ENCODE measurements around the gene FGD4. TPM values are rescaled to one million over a fixed set of nuclear protein-coding genes. Genes with fewer than 3 reads are reported as not detected.

FGD4 gene
- total and polyA plus RNA-seq, 2 donors from 2014 or later, result 4.9 to 55.5 TPM

DNA sequence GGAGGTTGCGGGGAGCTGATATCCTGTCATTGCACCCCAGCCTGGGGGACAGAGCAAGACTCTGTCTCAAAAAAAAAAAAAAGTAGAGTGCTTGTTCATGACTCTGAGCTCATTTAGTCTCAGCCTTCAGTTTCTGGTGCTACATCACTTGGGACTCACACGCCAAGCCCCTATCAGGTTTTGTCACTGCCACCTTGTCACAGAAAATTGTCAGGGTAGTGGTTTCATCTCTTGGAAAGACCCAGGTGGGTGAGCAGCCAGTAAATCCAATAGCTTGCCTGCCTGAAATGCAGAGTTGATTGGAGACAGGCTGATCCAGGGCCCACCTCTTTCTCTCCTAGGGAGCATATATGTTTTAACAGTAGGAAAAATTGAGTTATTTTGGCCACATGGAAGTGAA is 113.0 kb downstream of the FGD4 start:
- H3K4me3 ChIP-seq (ENCODE audit: low read length in 3 of 3), result no peak overlapping the region
- peaks cover 0 to 8% (median 5%) of the 10 kb centered on the region in 3 donors for H3K4me1 ChIP-seq (ENCODE audit: control insufficient read depth in 2 of 3, insufficient read depth in 2 of 3, low read depth in 1 of 3, low read length in 3 of 3)
- TF ChIP-seq, protein P1, sequence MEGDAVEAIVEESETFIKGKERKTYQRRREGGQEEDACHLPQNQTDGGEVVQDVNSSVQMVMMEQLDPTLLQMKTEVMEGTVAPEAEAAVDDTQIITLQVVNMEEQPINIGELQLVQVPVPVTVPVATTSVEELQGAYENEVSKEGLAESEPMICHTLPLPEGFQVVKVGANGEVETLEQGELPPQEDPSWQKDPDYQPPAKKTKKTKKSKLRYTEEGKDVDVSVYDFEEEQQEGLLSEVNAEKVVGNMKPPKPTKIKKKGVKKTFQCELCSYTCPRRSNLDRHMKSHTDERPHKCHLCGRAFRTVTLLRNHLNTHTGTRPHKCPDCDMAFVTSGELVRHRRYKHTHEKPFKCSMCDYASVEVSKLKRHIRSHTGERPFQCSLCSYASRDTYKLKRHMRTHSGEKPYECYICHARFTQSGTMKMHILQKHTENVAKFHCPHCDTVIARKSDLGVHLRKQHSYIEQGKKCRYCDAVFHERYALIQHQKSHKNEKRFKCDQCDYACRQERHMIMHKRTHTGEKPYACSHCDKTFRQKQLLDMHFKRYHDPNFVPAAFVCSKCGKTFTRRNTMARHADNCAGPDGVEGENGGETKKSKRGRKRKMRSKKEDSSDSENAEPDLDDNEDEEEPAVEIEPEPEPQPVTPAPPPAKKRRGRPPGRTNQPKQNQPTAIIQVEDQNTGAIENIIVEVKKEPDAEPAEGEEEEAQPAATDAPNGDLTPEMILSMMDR (IDR thresholded peaks at IDR 0.05; ENCODE audit: borderline replicate concordance, extremely low read depth, insufficient read depth), result no peak
- DNase-seq, result no peak
- H3K27ac ChIP-seq (ENCODE audit: low read depth in 2 of 2, low read length in 2 of 2), result no peak overlapping the region
- no peaks in the 10 kb centered on the region for H3K27me3 ChIP-seq (ENCODE audit: control insufficient read depth, insufficient read depth, low read length)
- intact Hi-C loops (cut with DNase I), result no loop called here
- no peak overlapping the region for H3K9ac ChIP-seq (ENCODE audit: low read length in 3 of 3)
- no peak for FAIRE-seq
- no peaks in the 10 kb centered on the region for H3K9me3 ChIP-seq (ENCODE audit: control insufficient read depth in 2 of 3, insufficient read depth in 1 of 3, low read length in 3 of 3)
- H3K36me3 ChIP-seq (ENCODE audit: control insufficient read depth in 2 of 3, insufficient read depth in 3 of 3, low read length in 3 of 3), result no peaks in the 10 kb centered on the region

DNA sequence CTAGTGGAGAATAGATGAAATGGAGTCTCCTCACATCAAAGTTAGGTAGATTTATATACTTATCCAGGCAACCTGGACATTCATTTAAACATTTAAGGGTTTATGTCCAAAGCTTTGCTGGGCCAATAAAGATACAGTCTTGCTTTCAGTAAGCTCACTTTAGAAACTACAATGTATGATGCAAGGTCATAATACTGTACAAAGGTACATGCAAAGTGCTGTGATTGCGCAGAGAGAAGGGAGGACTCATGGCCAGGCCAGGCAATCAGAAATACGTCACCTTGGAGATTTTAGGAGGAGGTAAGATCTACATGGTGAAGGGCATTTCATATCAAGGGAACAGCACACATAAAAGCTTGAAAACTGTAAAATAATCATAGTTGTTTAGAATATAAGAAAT is 113.6 kb downstream of the FGD4 start:
- H3K4me3 ChIP-seq (ENCODE audit: low read length in 3 of 3), result no peak overlapping the region
- no peak for DNase-seq
- intact Hi-C loops (cut with DNase I), result no loop called here
- TF ChIP-seq, protein P1 (IDR thresholded peaks at IDR 0.05; ENCODE audit: borderline replicate concordance, extremely low read depth, insufficient read depth), result no peak
- no peak overlapping the region for H3K9ac ChIP-seq (ENCODE audit: low read length in 3 of 3)
- no peak overlapping the region for H3K27ac ChIP-seq (ENCODE audit: low read depth in 2 of 2, low read length in 2 of 2)
- no peaks in the 10 kb centered on the region for H3K27me3 ChIP-seq (ENCODE audit: control insufficient read depth, insufficient read depth, low read length)
- peaks cover 0 to 6% (median 5%) of the 10 kb centered on the region in 3 donors for H3K4me1 ChIP-seq (ENCODE audit: control insufficient read depth in 2 of 3, insufficient read depth in 2 of 3, low read depth in 1 of 3, low read length in 3 of 3)
- no peaks in the 10 kb centered on the region for H3K36me3 ChIP-seq (ENCODE audit: control insufficient read depth in 2 of 3, insufficient read depth in 3 of 3, low read length in 3 of 3)
- no peak for FAIRE-seq
- no peaks in the 10 kb centered on the region for H3K9me3 ChIP-seq (ENCODE audit: control insufficient read depth in 2 of 3, insufficient read depth in 1 of 3, low read length in 3 of 3)

DNA sequence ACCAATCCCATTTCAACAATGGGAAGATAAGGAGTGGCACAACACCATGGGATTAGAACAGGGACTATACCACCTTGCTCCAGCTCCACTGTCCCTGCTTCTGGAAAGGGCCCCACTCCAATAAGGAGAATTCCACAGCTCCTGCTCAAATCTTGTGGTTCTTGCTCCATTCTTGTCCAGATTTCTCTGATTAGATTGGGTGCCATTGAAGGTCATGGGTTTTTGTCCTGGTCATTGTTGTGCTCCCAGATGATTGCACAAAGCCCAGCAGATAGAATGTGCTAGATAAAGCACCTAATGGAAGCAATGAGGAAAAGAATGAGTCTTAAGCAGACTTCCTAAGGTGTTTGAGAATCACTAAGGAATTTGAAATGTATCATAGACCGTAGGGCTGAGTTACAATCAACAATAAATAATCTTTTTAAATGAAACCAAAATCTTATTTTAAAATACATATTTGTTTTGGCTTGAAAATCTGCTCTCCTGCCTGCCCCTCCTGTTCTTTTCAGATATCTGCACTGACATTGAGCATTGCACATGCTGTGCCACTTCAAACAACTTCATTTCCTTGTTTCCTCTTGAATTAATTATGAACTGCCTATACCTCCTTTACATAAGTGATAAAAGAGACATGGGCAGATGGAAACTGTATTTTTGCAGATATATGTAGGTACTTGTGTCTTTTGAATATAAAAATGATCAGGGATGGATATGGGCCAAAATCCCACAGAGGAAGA is 115.9 kb downstream of the FGD4 start:
- Histone ChIP-seq H3K27ac (ENCODE audit: low read depth in 2 of 2, low read length in 2 of 2) (peak overlapping the region in 1 of 2 donors; percentile 41), H3K4me3 (ENCODE audit: low read length in 3 of 3) (no peak overlapping the region), H3K27me3 (ENCODE audit: control insufficient read depth, insufficient read depth, low read length) (no peaks in the 10 kb centered on the region), H3K4me1 (ENCODE audit: control insufficient read depth in 2 of 3, insufficient read depth in 2 of 3, low read depth in 1 of 3, low read length in 3 of 3) (peaks cover 0 to 5% (median 0%) of the 10 kb centered on the region in 3 donors), H3K9me3 (ENCODE audit: control insufficient read depth in 2 of 3, insufficient read depth in 1 of 3, low read length in 3 of 3) (no peaks in the 10 kb centered on the region), H3K36me3 (ENCODE audit: control insufficient read depth in 2 of 3, insufficient read depth in 3 of 3, low read length in 3 of 3) (no peaks in the 10 kb centered on the region), H3K9ac (ENCODE audit: low read length in 3 of 3) (peak overlapping the region in 1 of 3 donors; percentile 33)
- no peak for DNase-seq
- intact Hi-C loops (cut with DNase I), result no loop called here
- TF ChIP-seq, protein P1 (IDR thresholded peaks at IDR 0.05; ENCODE audit: borderline replicate concordance, extremely low read depth, insufficient read depth), result no peak
- FAIRE-seq, result no peak

Measured in kidney (tissue), 14 donors.